Measurements from ENCODE around the gene SPAG6. TPM values are rescaled to one million over a fixed set of nuclear protein-coding genes. Genes with fewer than 3 reads are reported as not detected.

Gene SPAG6
- total and polyA plus RNA-seq, 2 of the 8 experiments (the other 6 are each of a cell fraction or from before 2014, with no cell fraction given): 0.14 TPM; not detected in 1

DNA sequence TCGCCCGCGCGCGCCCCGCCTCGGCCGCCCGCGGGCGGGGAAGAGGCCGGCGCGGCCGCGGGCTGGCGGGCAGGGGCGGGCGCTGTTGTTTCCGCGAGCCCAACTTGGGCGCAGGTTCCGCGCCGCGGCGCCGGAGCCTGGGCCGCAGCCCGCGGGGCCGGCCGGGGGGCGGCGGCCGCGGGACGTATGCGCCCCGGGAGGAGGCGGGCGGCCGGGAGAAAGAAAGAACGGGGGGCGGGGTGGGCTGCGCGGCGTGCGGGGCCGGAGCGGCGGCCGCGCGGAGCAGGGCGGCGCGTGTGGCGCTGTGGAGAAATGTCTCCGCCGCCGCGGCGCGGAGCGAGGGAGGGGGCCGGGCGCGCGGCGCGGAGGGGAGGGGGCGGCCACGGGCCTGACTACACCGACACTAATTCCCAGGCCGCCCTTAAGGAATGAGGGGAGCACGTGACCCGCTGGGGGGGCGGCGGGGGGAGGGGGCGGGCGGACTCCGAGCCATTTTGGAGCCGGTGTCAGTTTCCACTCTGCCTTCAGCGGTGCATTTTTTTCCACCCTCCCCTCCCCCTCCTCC is 24.6 kb upstream of the SPAG6 start, which contains the start of gene BMI1 (continued):
- TF ChIP-seq SP1 (IDR thresholded peaks at IDR 0.05; ENCODE audit: low read depth, low read length) (no peak), TCF12 (IDR thresholded peaks at IDR 0.05; ENCODE audit: low read depth, low read length) (no peak), SP4 (IDR thresholded peaks at IDR 0.05; ENCODE audit: low read length) (no peak), CBX8 (IDR thresholded peaks at IDR 0.05; ENCODE audit: borderline replicate concordance, low read depth, low read length) (no peak), MAX (IDR thresholded peaks at IDR 0.05) (no peak), POLR2A (IDR thresholded peaks at IDR 0.05; ENCODE audit: control extremely low read depth in 1 of 2, low read depth in 2 of 2, low read length in 2 of 2) (no peak), SIRT6 (IDR thresholded peaks at IDR 0.05; ENCODE audit: low read length) (no peak)
- TF ChIP-seq, protein P1, sequence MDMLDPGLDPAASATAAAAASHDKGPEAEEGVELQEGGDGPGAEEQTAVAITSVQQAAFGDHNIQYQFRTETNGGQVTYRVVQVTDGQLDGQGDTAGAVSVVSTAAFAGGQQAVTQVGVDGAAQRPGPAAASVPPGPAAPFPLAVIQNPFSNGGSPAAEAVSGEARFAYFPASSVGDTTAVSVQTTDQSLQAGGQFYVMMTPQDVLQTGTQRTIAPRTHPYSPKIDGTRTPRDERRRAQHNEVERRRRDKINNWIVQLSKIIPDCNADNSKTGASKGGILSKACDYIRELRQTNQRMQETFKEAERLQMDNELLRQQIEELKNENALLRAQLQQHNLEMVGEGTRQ (IDR thresholded peaks at IDR 0.05; ENCODE audit: low read length): no peak

Data from H1 (cell line).